Activated naive CD4-positive, alpha-beta T cell treated with anti-CD3 and anti-CD28 coated beads, Interleukin-2, amount 50 U/mL, for 16 hours (primary cell): ENCODE data around the gene TRIM14.
A peak's percentile ranks its signal among the peaks of the same experiment; 100 is the strongest.

ENCODE experiments used
- DNase-seq: peaks from one replicate; pipeline ENCODE4 v3.0.0-alpha.2; 2020

Gene TRIM14, protein sequence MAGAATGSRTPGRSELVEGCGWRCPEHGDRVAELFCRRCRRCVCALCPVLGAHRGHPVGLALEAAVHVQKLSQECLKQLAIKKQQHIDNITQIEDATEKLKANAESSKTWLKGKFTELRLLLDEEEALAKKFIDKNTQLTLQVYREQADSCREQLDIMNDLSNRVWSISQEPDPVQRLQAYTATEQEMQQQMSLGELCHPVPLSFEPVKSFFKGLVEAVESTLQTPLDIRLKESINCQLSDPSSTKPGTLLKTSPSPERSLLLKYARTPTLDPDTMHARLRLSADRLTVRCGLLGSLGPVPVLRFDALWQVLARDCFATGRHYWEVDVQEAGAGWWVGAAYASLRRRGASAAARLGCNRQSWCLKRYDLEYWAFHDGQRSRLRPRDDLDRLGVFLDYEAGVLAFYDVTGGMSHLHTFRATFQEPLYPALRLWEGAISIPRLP

DNA sequence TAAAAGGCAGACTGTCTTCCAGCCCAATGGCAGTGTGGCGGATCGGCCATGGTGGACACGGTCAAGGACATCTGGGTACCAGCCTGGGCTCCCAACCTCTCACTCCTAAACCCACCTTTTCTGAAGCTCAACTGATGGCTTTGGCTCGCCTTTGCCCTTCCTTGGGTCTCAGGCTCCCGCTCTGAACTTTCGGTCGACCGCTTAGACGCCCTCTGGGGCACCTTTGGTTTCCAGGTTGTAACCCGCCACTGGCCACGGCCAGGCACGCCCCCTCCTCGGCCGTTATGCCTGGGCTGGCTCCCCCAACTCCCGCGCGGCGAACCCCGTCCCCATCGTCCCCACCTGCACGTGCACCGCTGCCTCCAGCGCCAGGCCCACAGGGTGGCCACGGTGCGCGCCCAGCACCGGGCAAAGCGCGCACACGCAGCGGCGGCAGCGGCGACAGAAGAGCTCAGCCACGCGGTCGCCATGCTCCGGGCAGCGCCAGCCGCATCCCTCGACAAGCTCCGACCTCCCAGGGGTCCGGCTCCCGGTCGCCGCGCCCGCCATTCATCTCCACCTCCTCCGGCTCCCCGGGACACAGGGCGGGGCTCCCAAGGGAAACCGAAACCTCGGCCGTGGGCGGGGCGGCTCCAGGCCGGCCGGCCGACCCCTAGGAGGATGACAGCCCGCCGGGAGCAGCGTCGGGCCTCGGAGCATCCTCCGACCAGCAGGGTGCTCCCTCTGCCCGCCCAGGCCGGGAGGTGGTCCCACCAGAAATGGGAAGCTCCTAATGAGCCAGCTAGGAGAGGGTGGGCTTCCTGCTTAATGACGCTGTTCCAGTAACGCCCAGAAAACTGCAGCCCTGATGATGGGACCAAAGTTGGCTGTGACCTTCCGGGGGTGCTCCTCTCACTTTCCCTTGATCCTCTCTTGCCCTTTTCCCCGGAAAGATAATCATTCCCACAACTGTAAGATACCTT, at the start of gene TRIM14:
TRIM14 (minus strand) TSS at position 583 of the 962 bp plus-strand sequence; CDS start at position 549, 34 bp downstream.
- peak; percentile 53 for DNase-seq

DNA sequence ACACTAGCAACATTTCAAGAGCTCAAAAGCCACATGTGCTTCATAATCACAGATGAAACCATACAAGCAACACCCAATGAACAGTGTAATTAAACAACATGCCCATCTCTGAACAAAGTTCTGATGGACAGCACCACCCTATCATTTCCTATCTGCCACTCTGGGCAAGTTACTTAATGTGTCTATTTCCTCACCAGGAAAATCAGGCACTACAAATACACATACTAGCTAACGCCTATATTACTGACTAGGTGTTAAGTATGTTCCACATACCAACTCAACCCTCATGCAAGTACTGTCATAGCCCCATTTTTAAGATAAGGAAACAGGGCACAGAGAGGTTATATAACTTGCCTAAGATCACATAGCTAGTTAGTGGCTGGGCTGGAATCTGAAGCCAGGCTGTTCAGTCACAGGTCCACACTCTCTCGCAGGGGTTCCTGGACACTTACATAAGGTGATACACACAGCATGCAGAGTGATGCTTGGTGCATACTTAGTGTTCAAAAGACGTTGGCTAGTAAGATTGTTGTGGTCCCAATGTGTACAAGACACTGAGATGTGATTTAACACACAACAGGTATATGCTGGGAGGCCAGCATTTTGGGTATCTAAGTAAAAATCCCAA, 49.2 kb upstream of the TRIM14 start:
- no peak for DNase-seq

DNA sequence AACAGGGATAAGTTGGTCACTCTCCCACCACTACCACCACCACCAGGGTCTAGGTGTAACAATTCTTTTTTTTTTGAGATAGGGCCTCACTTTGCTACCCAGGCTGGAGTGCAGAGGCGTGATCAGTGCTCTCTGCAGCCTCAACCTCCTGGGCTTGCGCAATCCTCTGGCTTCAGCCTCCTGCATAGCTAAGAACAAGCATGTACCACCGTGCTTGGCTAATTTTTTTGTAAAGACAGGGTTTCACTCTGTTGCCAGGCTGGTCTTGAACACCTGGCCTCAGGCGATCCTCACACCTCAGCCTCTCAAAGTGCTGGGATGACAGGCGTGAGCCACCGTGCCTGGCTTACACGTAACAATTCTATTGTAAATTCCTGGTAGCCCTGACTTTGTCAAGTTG, 45.9 kb upstream of the TRIM14 start:
- DNase-seq, result no peak

DNA sequence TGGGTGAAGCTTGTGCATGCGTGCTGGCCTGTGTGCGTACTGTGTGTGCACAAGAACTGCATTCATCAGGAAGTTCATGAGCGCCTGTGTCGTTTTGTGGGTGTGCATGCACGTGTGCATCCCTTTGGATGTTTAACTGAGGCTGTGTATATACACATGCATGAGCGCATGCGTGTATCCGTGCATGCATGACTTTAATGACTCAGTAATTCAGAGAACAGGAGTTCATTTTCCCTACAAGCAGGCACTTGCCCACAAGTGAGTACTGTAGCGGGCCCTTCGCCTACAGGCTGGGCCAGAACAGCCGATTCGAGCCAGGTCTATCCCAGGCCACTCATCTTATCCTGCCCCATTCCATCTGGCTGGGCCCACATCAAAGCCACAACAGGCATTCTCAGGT, 43.6 kb upstream of the TRIM14 start:
- no peak for DNase-seq

DNA sequence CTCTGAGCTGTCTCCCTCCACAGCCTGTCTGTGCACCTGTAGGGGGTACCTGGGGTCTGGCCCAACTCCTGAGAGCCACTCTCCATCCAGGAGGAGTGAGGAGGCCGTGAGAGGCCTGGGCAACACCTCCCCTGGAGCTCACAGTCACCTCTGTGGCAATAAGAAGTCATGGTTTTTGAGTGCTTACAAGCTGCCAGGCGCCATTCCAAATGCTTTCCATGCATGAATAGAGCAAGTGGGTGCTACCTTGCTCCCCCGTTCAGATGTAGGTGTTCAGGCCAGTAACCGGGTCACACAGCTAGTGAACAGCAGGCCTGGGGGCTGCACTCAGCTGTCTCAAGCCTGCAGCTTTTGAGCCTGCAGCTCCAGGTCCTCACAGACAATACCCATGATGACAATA, 42.8 kb upstream of the TRIM14 start:
- DNase-seq, result no peak

DNA sequence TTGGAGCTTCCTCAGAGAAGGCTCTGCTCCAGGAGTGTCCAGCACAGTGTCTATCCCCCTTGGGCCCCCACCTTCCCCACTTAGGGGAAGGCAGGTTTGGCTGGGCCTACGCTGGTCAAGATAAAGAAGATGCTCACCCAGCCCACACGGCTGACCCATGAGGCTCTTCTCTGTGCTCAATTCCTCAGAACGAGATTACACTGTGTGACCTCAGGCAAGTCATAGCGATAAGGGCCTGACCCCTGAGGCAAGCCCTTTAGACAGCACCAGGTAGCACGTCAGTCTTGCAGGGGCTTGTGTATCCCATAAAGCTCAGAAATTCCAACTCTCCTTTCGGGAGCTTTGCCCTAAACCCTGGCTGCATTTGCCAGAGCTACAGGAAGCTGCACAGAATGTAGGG, 40.8 kb upstream of the TRIM14 start:
- no peak for DNase-seq

DNA sequence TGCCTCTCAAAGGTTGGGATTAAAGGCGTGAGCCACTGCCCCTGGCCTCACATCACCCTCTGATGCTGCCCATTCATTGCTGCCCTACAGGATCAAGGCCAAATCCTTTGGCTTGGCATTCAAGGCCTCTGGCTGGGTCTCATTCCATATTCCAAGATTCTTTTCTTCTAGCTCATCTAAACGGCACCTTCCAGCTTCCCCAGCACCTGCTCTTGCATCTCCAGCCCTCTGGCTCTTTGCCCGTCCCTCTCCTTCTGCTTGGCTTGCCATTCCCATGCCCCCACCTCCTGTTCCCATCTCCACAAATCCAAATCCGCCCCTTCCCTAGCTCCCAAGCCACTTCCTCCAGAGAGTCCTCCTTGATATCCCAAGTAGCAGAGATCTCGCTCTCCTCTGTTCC, 40.3 kb upstream of the TRIM14 start:
- no peak for DNase-seq

DNA sequence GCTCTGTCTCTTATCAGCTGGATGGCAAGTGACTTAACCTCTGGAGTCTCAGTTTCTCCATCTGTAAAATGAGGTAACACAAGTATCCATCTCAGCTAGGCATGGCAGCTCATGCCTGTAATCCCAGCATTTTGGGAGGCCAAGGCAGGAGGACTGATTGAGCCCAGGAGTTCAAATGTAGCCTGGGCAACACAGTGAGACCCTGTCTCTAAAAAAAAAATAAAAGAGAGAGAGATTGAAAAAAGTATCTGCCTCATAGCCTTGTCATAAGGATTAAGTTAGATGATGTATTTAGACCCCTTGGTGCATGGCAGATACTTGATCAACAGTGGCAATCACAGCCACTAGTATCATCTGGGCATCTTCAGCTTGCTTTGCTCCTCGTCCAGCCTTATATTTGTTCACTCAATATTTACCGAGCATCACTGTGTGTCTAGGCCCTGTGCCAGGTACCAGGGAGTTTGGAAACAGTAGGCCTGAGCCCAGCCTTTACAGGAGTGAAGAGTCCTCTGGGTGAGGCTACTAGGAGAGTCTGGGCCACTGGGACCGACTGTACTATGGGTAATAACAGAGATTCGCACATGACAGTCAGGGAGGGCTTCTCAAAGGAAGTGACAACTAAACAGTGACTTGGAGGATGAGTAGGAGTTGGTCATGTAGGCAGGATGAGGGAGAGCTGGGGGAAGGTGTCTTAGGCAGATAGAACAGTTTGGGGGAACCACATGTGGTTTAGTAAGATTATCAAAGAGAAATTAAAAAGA, 39.2 kb upstream of the TRIM14 start:
- no peak for DNase-seq

DNA sequence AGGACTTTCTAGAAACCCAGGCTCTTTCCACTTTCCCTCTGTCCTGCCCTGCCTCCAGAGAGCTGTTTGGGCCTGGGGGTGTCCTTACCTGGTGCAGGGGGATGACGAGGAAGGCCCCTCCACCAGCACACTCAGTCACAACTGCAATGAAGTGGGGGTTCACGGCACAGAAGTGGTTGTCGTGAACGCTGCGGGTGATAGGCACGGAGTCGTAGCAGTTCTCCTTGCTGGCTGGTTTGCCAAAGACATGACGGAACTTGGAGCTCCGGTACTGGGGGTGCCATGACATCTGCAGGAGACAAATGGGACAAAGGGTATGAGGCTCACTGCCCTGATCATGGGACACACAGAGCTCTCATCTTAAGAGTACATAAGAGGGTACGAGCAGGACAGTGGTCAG, 38.4 kb upstream of the TRIM14 start:
- no peak for DNase-seq

DNA sequence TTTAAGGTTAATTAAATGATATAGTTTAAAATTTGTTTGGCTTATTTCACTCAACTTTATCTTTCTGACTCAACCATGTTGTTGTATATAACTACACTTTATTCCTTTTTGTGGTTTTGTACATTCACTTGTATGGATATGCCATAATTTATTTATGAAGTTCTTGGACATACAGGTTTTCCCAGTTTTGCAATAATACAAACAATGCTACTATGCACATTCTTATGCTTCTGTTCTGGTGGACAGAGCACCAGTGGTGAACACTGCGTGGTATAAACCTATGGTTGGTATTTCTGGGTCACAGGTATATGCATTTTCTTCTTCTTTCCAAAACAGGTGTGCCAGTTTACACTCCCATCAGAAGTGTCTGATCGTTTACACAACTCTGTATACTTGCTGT, 35.7 kb upstream of the TRIM14 start:
- DNase-seq, result no peak

DNA sequence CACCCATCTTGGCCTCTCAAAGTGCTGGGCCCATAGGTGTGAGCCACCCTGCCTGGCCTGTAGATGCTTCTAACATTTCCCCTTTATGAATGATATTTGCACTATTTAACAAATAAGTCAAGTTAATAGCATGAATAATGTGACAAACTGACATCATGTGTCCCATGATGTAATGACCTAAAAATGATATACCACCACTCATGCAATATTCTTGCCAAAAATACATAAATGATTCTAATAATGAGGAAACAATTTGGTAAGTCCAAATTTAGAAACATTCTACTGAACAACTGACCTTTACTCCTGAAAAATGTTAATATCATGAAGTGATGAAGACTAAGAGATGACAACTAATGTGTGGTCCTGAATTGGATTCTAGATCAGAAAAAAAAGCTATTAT, 33.5 kb upstream of the TRIM14 start:
- DNase-seq, result no peak

DNA sequence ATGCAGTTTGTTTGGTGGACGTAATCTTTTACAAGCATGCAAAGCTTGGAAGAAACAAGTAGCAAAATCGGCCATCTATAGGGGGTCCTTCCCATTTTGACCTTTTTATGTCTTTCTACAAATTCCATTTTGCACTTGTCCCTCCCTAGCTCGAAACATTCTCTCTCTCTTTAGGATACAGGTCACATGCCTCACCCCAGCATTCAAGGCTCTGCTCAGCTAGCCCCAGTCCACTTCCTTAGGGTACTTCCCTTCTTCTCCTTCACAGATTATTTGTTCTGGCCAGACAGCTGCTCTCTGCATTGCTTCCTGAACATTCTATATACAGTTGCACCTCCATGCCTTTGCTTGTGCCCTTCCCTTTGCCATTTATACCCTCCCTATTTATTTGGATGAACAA, 31.7 kb upstream of the TRIM14 start:
- no peak for DNase-seq

DNA sequence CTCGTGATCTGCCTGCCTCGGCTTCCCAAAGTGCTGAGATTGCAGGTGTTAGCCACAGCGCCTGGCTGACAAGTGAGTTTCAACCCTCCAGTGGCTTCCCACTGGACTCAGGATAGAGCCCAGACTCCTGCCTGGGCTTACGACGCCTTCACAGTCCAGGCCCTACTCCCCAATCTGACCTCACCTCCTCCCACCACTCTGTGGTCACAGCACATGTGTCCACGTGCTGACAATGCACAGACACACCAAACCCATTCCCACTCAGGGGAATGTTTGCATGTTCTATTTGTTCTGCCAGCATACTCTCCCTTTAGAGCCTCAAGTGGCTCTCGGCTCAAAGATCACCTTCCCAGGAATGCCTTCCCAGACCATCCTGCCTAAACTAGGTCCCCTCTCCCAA, 31.1 kb upstream of the TRIM14 start:
- no peak for DNase-seq

DNA sequence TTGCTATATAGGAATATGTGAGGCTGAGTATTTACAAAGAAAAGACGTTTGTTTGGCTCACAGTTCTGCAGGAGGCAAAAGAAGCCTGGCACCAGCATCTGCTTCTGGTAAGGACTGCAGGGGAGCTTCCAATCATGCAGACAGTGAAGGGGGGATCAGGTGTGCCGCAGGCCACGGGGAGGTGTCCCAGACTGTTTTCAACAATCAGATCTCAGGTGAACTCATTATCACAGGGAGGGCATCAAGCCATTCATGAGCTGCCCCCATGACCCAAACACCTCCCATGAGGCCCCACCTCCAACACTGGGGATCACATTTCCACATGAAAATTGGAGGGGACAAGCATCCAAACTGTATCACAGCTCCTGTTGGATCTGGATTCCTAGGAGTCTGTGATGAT, 30.4 kb upstream of the TRIM14 start:
- DNase-seq, result no peak

DNA sequence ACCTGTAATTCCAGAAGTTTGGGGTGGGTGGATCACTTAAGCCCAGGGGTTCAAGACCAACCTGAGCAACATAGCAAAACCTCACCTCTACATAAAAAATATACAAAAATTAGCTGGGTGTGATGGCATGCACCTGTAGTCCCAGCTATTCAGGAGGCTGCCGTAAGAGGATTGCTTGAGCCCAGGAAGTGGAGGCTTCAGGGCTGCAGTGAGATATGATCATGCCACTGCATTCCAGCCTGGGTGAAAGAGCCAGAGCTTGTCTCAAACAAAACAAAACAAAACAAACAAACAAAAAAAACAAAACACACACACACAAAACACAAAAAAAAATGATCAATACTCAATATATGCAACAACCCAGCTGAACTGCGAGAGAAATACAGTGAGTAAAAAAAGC, 29.5 kb upstream of the TRIM14 start:
- no peak for DNase-seq

DNA sequence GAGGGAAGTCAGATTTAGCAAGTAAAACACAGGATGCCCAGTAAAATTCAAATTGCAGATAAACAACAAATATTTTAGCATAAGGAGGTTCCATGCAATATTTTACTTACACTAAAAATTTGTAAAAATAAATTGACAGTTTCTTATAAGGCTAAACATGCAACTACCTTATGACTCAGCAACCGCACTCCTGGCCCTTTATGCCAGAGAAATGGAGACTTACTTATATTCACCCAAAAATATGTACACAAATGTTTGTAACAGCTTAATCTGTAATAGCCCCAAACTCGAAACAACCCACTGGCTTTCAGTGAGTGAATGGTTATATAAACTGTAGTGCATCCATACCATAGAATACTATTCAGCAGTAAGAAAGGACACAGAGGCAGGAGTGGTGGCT, 28.6 kb upstream of the TRIM14 start:
- DNase-seq, result no peak

DNA sequence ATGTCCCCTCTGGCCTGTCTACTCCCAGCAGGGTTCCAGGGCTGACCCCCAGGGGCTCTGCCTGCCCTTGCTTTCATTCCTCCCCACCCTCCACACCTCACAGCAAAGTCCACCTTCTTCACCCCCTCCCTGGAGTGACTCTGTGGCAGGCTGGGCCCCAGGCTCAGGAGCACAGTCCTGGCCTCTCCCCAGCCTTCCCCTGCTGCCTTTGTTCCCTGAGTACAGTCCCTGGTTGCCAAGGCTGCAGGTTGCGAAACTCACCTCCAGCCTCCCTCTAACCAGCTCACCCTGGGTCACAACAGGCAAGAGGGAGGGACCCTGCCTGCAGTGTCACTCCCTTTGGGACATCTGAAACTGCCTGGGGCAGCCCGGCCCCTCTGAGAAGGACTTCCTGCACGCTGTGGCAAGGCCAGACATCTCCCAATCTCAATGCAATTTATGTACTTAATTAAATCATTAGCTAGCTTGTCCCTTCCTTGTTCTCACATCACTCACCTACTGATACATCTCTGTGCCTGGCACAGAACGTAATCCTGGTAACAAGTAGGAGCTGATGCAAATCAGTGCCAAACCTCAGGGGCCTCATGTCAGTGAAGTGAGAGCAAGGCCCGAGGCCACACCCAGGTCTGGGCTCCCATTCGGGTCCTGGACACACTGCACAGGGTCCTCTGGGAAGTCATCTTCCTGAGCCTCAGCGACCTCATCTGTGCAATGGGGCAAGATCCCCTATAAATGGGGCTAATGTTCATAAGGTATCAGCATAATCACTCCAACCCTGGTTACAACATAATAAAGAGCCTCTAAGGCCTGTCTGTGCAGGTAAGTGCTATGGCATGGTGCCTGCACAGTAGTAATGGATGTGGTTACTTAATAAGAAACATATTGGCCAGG, 27.3 kb upstream of the TRIM14 start:
- no peak for DNase-seq

DNA sequence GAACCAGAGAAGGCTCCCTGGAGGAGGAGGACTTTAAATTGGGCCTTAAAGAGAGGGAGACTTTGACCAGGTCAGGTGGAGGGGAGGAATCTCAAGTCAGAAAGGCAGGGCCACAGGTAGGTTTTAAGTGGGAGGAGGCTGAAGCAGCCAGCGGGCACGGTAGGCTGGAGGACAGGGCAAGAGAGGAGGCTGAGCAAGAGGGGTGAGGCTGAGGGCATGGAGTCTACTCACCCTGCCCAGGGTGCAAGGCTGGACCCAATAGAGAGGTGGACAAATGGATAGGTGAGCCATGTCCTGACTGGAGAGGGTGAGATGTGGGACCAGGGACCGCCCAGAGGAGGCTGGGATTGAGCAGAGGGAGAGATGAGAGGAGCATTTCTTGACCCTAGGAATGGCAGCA, 25.6 kb upstream of the TRIM14 start:
- DNase-seq, result no peak

DNA sequence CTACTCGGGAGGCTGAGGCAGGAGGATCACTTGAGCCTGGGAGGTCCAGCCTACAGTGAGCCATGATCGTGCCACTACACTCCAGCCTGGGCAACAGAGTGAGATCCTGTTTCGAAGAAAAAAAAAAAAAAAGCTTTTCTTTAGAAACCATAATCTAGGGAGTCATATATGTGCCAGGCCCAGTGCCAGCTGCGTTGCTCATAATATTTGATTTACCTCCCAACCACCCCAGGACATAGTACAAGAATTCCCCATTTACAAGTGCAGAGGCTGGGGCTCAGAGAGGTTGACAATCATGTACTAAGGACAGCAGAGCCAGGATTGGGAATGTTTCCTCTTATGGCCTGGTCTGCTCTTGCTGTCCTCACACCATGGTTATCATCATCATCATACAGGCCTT, 25.1 kb upstream of the TRIM14 start:
- DNase-seq, result no peak

DNA sequence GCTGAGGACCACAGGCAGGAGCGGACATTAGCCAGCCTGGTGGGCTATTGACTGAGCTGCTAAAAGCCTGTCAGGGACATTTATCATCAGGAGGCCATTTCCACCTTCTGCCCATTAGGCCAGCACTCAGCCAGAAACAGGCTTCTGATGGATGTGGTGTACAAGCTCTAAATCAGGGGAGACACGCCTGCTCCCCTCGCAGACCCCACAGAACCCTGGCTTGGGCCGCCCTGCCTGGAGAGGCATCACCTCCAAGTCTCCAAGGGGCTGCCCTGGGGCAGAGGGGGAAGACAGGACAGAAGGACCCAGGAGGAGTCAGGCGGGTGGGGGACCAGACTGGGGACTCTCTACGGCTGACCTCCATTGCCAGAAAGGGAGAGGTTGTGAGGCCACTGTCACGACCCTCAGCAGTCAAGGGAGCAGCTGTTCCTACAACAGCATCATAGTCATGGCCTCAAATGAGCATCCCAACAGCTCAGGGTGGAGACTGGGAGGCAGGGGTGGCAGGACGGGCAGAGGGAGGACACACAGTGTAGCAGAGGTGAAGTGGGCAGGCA, 24.0 kb upstream of the TRIM14 start:
- DNase-seq, result no peak

DNA sequence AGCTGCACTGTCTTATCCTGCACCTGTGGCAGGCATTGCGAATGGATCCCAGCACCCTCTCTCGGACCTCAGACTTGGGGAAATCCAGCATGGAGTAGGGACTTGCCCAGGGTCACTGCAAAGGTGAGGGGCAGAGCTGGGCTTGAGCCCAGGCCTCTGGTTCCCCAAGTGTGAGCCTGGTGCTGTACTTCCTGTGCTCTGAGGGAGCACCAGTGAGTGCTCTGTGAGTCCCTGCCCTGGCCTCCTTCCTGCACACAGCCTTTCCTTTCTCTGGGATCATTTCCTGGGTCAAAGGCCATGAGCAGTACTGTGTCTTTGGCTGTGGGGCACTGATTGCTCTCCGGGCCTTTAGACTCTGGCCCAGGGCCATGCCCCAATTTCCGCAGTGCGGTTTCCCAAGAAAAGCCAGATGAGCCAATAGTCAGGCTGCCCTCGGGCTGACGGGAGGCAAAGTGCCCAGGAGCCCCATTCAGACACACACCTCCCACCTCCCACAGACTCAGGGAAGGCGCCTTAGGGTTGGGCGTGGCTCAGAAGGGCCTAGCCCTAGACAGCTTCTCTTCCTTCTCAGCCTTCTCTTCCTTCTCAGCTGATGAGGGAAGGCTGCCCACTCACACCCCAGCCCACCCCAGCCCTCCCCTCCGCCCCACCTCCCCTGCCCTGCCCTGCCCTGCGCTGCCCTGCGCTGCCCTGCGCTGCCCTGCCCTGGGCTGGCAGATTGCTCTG, 23.3 kb upstream of the TRIM14 start:
- DNase-seq, result no peak
